H9 (cell line): ENCODE results near the gene AGK. TPM values are rescaled to one million over a fixed set of nuclear protein-coding genes. Genes with fewer than 3 reads are reported as not detected.

Experiments
- DNase-seq: peaks from one replicate; pipeline ENCODE4 v3.0.0-alpha.2; 2017
- H2AFZ ChIP-seq: one replicate; pipeline ENCODE4 v1.6.1; 2013; ENCODE audit warnings: mild to moderate bottlenecking, low read length, control low read depth, moderate library complexity
- H2AK5ac ChIP-seq: 2 replicates; pipeline ENCODE4 v1.6.1; 2013; ENCODE audit warnings: low read length, control low read depth, mixed read lengths; ENCODE audit not compliant: insufficient read length
- H2BK120ac ChIP-seq: one replicate; pipeline ENCODE4 v1.6.1; 2013; ENCODE audit warnings: low read depth, mild to moderate bottlenecking, low read length, control low read depth, inconsistent platforms; ENCODE audit not compliant: poor library complexity, severe bottlenecking
- H2BK12ac ChIP-seq: 2 replicates; pipeline ENCODE4 v1.6.1; 2013; ENCODE audit warnings: low read length, control low read depth, mixed read lengths, low read depth; ENCODE audit not compliant: insufficient read length
- H2BK15ac ChIP-seq: 2 replicates; pipeline ENCODE4 v1.6.1; 2013; ENCODE audit warnings: low read depth, low read length, control low read depth
- H2BK20ac ChIP-seq: one replicate; pipeline ENCODE4 v1.6.1; 2013; ENCODE audit warnings: low read depth, mild to moderate bottlenecking, low read length, control low read depth, inconsistent platforms; ENCODE audit not compliant: poor library complexity, severe bottlenecking
- H2BK5ac ChIP-seq: 2 replicates; pipeline ENCODE4 v1.6.1; 2013; ENCODE audit warnings: low read length, control low read depth, mixed read lengths; ENCODE audit not compliant: insufficient read length
- H3K14ac ChIP-seq: 2 replicates; pipeline ENCODE4 v1.6.1; 2013; ENCODE audit warnings: low read length, control low read depth; ENCODE audit not compliant: insufficient read depth
- H3K18ac ChIP-seq: 2 replicates; pipeline ENCODE4 v1.6.1; 2013; ENCODE audit warnings: low read depth, mild to moderate bottlenecking, mixed read lengths, low read length, control low read depth; ENCODE audit not compliant: insufficient read length
- H3K23ac ChIP-seq: 2 replicates; pipeline ENCODE4 v1.6.1; 2013; ENCODE audit warnings: low read length, control low read depth, mixed read lengths, low read depth; ENCODE audit not compliant: insufficient read length
- H3K23me2 ChIP-seq: 2 replicates; pipeline ENCODE4 v1.6.1; 2013; ENCODE audit warnings: low read depth, mild to moderate bottlenecking, mixed read lengths, low read length, control low read depth; ENCODE audit not compliant: insufficient read length, poor library complexity, severe bottlenecking
- H3K27ac ChIP-seq: 2 replicates; pipeline ENCODE4 v1.5.1; 2013; ENCODE audit warnings: low read length, control low read depth, mixed read lengths, low read depth; ENCODE audit not compliant: insufficient read length
- H3K27me3 ChIP-seq: 2 replicates; pipeline ENCODE4 v1.6.1; 2013; ENCODE audit warnings: low read length, control low read depth, inconsistent platforms; ENCODE audit not compliant: insufficient read depth
- H3K4ac ChIP-seq: 2 replicates; pipeline ENCODE4 v1.6.1; 2013; ENCODE audit warnings: low read depth, mild to moderate bottlenecking, control low read depth, inconsistent platforms, low read length, moderate library complexity
- H3K4me1 ChIP-seq: 2 replicates; pipeline ENCODE4 v1.6.1; 2013; ENCODE audit warnings: low read length, control low read depth, inconsistent platforms; ENCODE audit not compliant: insufficient read depth
- H3K4me2 ChIP-seq: 2 replicates; pipeline ENCODE4 v1.6.1; 2013; ENCODE audit warnings: low read length, control low read depth, mixed read lengths; ENCODE audit not compliant: insufficient read length, insufficient read depth
- H3K56ac ChIP-seq: 2 replicates; pipeline ENCODE4 v1.6.1; 2013; ENCODE audit warnings: low read depth, mild to moderate bottlenecking, mixed read lengths, low read length, control low read depth; ENCODE audit not compliant: insufficient read length
- H3K79me1 ChIP-seq: 2 replicates; pipeline ENCODE4 v1.6.1; 2013; ENCODE audit warnings: low read depth, mild to moderate bottlenecking, moderate library complexity, low read length, control low read depth, inconsistent platforms; ENCODE audit not compliant: insufficient read depth, poor library complexity, severe bottlenecking
- H3K79me2 ChIP-seq: 2 replicates; pipeline ENCODE4 v1.6.1; 2013; ENCODE audit warnings: low read length, control low read depth, inconsistent platforms; ENCODE audit not compliant: insufficient read depth
- H3K9ac ChIP-seq: 2 replicates; pipeline ENCODE4 v1.6.1; 2013; ENCODE audit warnings: low read length, control low read depth, mixed read lengths; ENCODE audit not compliant: insufficient read length; ENCODE audit errors: extremely low read depth
- H3K9me3 ChIP-seq: one replicate; pipeline ENCODE4 v1.6.1; 2013; ENCODE audit warnings: low read depth, low read length, inconsistent platforms; ENCODE audit not compliant: control insufficient read depth
- H3T11ph ChIP-seq: one replicate; pipeline ENCODE4 v1.6.1; 2013; ENCODE audit warnings: mild to moderate bottlenecking, low read length, control low read depth, inconsistent platforms
- H4K20me1 ChIP-seq: one replicate; pipeline ENCODE4 v1.6.1; 2013; ENCODE audit not compliant: control insufficient read depth, insufficient read length, insufficient read depth
- H4K5ac ChIP-seq: 2 replicates; pipeline ENCODE4 v1.6.1; 2013; ENCODE audit warnings: low read depth, mild to moderate bottlenecking, mixed read lengths, low read length, control low read depth; ENCODE audit not compliant: insufficient read length
- H4K8ac ChIP-seq: replicated peaks from 2 replicates; pipeline ENCODE4 v1.6.1; 2013; ENCODE audit warnings: low read length, control low read depth, mixed read lengths, low read depth; ENCODE audit not compliant: insufficient read length
- H4K91ac ChIP-seq: 2 replicates; pipeline ENCODE4 v1.6.1; 2013; ENCODE audit warnings: low read depth, mild to moderate bottlenecking, moderate library complexity, mixed read lengths, low read length, control low read depth; ENCODE audit not compliant: insufficient read length
- H3K27ac Mint-ChIP-seq, 3 experiments: 2 replicates in 2 of 3; 3 replicates in 1 of 3; pipeline ENCODE4 v1.8.0; 2020 to 2021; ENCODE audit warnings: mixed read lengths in 3 of 3, mild to moderate bottlenecking in 1 of 3, moderate library complexity in 1 of 3
- H3K27me3 Mint-ChIP-seq: 2 replicates; pipeline ENCODE4 v1.8.0; 2021; ENCODE audit warnings: low read depth, mild to moderate bottlenecking, moderate library complexity, mixed read lengths
- H3K36me3 Mint-ChIP-seq, 3 experiments: 2 replicates in 2 of 3; 3 replicates in 1 of 3; pipeline ENCODE4 v1.8.0; 2020 to 2021; ENCODE audit warnings: low read depth in 3 of 3, mixed read lengths in 3 of 3; ENCODE audit not compliant: insufficient read depth in 1 of 3
- H3K4me1 Mint-ChIP-seq, 2 experiments: 2 replicates each; pipeline ENCODE4 v1.8.0; 2020; ENCODE audit warnings: mixed read lengths in 2 of 2
- H3K4me3 Mint-ChIP-seq, 2 experiments: 2 replicates in 1 of 2; 3 replicates in 1 of 2; pipeline ENCODE4 v1.8.0; 2020 to 2021; ENCODE audit warnings: mild to moderate bottlenecking in 2 of 2, mixed read lengths in 2 of 2, moderate library complexity in 1 of 2
- H3K9me3 Mint-ChIP-seq, 2 experiments: 2 replicates in 1 of 2; 3 replicates in 1 of 2; pipeline ENCODE4 v1.8.0; 2020; ENCODE audit warnings: mild to moderate bottlenecking in 2 of 2, mixed read lengths in 2 of 2, moderate library complexity in 1 of 2
- WGBS: extraction: QIAGEN DNeasy Blood & Tissue Kit; methylation state at CpG from one replicate; pipeline ENCODE4 v1.1.7; 2013; ENCODE audit warnings: missing lambda C conversion rate, low lambda C conversion rate, mixed read lengths; ENCODE audit not compliant: insufficient read length; ENCODE audit errors: extremely low coverage; 5-methylcytosine and 5-hydroxymethylcytosine counted together
- total RNA-seq: library from RNA; stranded (reverse); gene quantifications from 2 replicates; pipeline ENCODE4 v1.2.1, GENCODE V29; 2021
- TF ChIP-seq, protein P1 (sequence below): fragments of 200-600 bp; sonication (generic); conservative IDR thresholded peaks from 3 replicates; pipeline ENCODE4 v1.8.0; 2021; ENCODE audit warnings: antibody characterized with exemption, mild to moderate bottlenecking

AGK gene
- total RNA-seq, 1 experiment from 2014 or later: 35.1 TPM

DNA sequence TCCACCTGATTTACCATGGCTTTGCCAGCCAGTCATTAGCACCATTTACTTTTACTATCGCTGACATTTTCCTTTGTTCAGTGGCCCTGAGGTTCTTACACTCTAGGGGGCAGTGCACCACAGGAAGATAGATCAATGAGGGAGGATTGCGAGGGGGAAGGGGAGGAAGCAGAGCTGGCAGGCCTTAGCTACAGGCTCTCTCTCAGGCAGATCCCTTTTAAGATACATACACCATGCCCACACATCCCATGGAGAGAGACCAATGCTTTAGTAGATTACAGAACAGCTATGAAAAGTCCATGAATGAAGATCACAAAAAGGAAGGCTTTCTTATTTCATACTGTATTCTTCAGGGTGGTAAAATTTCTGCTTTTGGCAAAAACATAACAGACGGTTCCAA is 103.3 kb downstream of the AGK start:
- H3K27ac ChIP-seq: no peak overlapping the region
- no peaks in the 10 kb centered on the region for H4K20me1 ChIP-seq
- H3K4me2 ChIP-seq: no peak overlapping the region
- H3K9me3 ChIP-seq: no peaks in the 10 kb centered on the region
- no peak overlapping the region for H3K23ac ChIP-seq
- Mint-ChIP-seq H3K4me1 (peaks cover 19 to 25% of the 10 kb centered on the region in 2 experiments), H3K36me3 (peaks cover 0 to 16% (median 6%) of the 10 kb centered on the region in 3 experiments; a peak in 6 of 7 replicates), H3K4me3 (no peak overlapping the region), H3K27ac (no peak overlapping the region), H3K27me3 (no peaks in the 10 kb centered on the region; the same call in 1 of the 2 replicates), H3K9me3 (no peaks in the 10 kb centered on the region)
- H3K23me2 ChIP-seq: no peaks in the 10 kb centered on the region
- no peak overlapping the region for H2AFZ ChIP-seq
- no peaks in the 10 kb centered on the region for H3K27me3 ChIP-seq
- no peak overlapping the region for H2BK5ac ChIP-seq
- TF ChIP-seq, protein P1, sequence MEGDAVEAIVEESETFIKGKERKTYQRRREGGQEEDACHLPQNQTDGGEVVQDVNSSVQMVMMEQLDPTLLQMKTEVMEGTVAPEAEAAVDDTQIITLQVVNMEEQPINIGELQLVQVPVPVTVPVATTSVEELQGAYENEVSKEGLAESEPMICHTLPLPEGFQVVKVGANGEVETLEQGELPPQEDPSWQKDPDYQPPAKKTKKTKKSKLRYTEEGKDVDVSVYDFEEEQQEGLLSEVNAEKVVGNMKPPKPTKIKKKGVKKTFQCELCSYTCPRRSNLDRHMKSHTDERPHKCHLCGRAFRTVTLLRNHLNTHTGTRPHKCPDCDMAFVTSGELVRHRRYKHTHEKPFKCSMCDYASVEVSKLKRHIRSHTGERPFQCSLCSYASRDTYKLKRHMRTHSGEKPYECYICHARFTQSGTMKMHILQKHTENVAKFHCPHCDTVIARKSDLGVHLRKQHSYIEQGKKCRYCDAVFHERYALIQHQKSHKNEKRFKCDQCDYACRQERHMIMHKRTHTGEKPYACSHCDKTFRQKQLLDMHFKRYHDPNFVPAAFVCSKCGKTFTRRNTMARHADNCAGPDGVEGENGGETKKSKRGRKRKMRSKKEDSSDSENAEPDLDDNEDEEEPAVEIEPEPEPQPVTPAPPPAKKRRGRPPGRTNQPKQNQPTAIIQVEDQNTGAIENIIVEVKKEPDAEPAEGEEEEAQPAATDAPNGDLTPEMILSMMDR: peak; percentile 82
- no peak overlapping the region for H4K91ac ChIP-seq
- no peak overlapping the region for H2BK120ac ChIP-seq
- no peak overlapping the region for H2BK12ac ChIP-seq
- H4K5ac ChIP-seq: no peak overlapping the region
- H3K18ac ChIP-seq: no peak overlapping the region
- H2AK5ac ChIP-seq: no peak overlapping the region
- no peak overlapping the region for H3K14ac ChIP-seq
- peak; percentile 76 for DNase-seq
- H4K8ac ChIP-seq: no peak overlapping the region
- no peak overlapping the region for H3K56ac ChIP-seq
- no peaks in the 10 kb centered on the region for H3K79me2 ChIP-seq
- no CpG with 5 or more reads among the region's 3 CpGs for WGBS
- H3K4me1 ChIP-seq: no peaks in the 10 kb centered on the region
- H3K4ac ChIP-seq: no peak overlapping the region
- H2BK15ac ChIP-seq: no peak overlapping the region
- H3K79me1 ChIP-seq: no peaks in the 10 kb centered on the region
- no peak overlapping the region for H3K9ac ChIP-seq
- H3T11ph ChIP-seq: no peak overlapping the region
- H2BK20ac ChIP-seq: no peak overlapping the region
